ENCODE measurements around the gene CLSTN1.
"Not testable (repeated sequence)": the region's sequence is repeated elsewhere in the genome, so short reads cannot be mapped to it uniquely, and the experiment has no call there.

Gene CLSTN1

DNA sequence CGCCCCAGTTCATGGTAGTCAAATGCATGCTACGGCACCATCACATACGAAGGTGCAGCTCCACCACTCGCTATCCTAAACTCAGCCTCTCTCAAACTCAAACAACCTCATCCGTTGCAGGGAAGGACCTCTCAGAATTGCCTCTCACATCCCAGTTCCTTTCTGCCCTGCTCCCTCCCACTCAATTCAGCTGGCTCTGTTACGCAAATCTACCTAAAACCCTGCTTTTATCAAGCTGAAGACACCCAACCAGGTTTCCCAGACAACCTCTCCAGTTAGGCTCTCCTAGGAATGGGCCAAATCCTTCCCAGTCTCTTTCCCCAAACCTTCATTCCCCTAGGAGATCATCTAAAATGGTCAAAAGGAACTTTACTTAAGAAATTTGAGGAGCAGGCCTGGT is 62.9 kb downstream of the CLSTN1 start:
- no peak for DNase-seq

GRCh38 chr1:9759939-9760338 is 63.8 kb downstream of the CLSTN1 start:
- DNase-seq: no peak

- no peak for DNase-seq
These were observed 65.1 kb downstream of the CLSTN1 start for GRCh38 chr1:9758559-9759121.

DNA sequence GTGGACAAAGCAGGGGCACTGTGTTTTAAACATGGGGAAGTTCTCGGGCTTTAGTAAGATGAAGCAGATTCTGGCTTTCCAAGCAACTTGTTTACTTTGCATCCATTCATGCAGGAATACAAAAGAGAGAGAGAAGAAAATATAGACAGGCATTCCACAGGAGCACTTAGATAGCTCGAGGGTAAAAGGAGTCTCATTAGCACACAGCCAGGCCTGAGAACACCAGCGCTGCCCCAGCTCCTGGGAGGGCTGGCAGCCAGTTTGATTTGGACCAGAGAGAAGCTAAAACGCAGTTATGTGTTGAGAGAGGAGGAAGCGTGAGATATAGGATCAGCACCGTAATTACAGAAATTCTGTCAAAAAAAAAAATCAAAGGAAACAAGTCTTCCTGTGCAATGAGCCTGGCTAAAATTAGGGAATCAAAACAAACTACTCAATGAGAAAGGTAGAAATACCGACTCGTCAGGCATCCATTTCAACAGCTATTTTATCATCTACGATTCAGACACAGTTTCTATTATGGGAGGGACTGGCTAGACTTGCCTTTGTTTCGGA is 68.2 kb downstream of the CLSTN1 start:
- DNase-seq: no peak

DNA sequence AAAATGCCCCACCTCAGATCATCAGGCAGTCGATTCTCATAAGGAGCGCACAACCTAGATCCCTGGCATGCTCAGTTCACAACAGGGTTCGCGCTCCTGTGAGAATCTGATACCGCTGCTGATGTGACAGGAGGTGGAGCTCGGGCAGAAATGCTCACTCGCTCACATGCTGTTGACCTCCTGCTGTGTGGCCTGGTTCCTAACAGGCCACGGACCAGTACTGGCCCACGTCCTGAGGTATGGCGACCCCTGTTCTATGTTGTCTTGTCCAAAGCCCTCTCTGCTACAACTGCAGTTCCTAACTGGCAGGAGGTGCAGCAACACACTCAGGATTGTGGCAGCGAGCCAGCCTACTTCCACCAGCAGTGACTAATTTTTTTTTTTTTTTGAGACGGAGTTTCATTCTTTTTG is 70.6 kb downstream of the CLSTN1 start:
- no peak for DNase-seq

DNA sequence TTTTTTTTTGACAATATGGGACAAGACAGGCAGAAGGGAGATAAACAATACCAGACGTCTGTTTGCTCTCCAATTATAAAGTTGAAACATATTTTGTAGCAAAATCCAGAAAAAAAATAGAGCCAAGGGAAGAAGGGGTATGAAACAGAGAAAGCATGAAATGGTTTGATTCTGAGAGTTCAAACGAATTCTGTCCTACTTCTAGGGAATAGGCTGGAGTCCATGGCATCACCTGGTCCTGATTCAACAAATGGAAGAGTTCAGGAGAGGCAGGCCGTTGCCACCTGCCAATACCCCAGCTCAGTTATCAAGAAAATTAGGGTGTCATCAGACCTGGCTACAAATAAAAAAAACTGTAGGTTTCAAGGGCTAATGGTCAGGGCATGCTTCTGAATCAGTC is 71.8 kb downstream of the CLSTN1 start:
- no peak for DNase-seq

DNA sequence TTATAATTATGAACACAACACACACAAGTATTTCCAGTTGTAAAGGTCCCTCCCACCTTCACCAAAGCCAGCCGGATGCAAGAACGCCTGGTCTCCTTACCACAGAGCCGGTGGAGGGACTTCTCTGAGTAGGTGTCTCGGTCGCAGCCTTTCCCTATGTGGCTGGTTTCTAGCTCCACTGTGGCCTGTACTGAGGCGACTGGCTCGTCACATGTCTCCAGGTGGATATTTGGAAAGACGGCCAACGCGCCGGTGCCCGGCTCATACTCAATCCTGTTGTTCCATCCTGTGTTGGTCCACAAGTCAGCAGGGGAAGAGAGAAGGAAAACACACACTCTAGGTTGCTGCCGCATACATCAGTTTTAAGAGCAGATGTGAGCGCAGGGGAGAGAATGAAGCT is 74.4 kb downstream of the CLSTN1 start:
- DNase-seq: no peak

- not testable (repeated sequence) for DNase-seq
These were observed 75.4 kb downstream of the CLSTN1 start for GRCh38 chr1:9748391-9748790.

GRCh38 chr1:9746651-9747050 is 77.1 kb downstream of the CLSTN1 start:
- DNase-seq: no peak

DNA sequence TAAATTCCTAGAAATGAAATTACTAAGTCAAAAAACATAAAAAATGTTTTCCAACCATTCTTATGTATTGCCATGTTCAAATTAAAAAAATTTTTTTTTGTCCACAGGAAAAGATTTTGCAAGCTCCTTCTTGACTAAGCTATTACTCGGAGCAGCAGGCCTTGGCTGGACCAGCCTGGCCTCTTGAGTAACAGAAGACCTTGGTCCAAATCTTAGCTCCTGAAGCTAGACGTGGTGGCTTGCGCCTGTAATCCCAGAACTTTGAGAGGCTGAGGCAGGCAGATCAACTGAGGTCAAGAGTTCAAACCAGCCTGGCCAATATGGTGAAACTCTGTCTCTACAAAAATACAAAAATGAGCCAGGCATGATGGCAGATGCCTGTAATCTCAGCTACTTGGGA is 77.6 kb downstream of the CLSTN1 start:
- no peak for DNase-seq

- no peak for DNase-seq
These were observed 79.5 kb downstream of the CLSTN1 start for GRCh38 chr1:9744106-9744799.

DNA sequence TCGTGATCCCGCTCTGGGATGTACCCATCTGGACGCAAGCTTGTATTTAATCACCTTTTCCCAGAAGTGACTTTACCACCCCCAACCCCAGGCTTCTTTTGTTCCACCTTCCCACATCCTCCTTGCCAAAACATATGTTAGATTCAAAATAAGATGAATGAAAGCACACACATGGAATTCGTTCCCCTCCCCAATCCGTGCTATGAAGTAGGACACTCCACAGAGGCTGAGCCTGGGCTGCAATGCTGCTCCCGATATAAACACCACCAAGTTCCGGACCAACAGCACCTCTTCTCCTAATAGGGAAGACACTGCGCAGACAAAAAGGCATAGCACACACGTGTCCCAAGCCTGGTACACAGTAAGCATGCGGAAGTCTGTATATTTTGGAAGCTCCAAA is 86.1 kb downstream of the CLSTN1 start:
- no peak for DNase-seq

GRCh38 chr1:9737057-9737456 is 86.7 kb downstream of the CLSTN1 start:
- no peak for DNase-seq

DNA sequence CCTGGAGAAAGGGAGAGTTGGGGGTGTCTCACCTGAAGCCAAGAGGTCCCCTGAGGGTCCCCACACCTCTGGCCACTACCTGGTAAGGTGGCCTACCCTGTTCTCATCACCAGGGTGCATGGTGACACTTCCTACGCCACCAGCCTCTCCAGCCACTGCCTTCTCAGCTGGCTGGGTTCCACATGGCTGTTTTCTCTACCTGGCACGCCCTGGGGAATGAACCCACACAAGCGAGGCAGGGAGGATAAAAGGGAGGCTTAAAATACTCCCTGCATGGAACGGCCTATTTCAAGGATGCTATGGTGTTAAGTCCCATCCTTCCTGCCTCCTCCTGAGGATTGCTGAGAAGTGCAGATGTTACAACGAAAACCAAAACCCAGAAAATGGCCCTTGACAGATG is 87.5 kb downstream of the CLSTN1 start:
- DNase-seq: no peak

GRCh38 chr1:9735800-9736199 is 88.0 kb downstream of the CLSTN1 start:
- DNase-seq: no peak

- DNase-seq: no peak
These were observed 90.5 kb downstream of the CLSTN1 start for GRCh38 chr1:9733160-9733789.

DNA sequence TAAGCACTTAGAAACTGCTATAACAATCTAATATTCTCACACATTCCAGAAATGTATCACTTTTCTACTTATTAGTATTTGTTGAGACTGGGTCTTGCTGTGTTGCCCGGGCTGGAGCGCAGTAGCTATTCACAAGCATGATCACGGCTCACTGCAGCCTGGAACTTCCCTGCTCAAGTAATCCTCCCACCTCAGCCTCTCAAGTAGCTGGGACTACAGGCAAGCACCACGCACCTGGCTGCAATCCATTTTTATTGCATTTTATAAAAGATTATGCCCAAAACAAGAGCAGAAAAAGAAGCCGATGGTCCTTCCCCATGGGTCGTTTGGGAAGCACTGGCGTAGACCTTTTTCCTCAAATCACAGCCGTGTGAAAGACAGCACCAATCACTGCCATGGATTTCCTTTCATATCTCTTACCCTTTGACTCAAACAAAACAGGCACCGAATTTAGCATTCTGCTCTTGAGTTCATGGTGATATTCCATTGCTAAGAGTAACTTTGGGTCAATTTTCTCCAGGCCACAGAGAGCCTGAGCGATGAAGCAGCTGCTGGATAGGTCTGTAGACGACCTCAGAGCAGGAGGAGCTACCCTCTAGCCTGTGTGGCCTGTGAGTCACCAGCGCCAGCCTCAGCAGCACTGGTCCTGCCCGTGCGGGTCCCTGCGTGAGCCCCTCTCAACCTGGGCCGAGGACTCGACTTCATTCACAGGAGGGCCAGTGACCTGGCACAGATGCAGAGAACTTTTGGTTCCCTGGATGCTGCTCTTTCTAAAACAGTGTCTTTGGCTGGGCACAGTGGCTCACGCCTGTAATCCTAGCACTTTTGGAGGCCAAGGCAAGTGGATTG is 91.4 kb downstream of the CLSTN1 start:
- no peak for DNase-seq

DNA sequence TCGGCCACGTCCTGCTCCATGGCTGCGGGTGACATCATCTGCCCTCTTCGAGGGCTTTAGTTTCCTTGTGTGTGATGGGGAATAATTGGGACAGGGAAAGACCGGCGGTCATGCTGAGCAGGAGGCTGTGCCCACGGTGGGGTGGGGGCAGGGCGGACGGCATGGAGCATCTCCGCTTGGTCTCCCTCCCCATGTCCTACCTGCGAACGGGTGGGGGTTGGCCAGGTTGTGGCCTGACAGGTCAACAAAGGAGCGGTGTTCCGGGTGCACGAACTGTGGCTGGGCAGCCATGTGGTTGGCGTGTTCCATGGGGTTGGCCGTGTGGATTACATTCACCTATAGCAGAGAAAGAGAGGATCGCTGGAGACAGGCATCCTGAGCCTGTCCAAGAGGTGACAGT is 92.2 kb downstream of the CLSTN1 start:
- DNase-seq: no peak

- DNase-seq: no peak
These were observed 92.7 kb downstream of the CLSTN1 start for GRCh38 chr1:9731051-9731537.

DNA sequence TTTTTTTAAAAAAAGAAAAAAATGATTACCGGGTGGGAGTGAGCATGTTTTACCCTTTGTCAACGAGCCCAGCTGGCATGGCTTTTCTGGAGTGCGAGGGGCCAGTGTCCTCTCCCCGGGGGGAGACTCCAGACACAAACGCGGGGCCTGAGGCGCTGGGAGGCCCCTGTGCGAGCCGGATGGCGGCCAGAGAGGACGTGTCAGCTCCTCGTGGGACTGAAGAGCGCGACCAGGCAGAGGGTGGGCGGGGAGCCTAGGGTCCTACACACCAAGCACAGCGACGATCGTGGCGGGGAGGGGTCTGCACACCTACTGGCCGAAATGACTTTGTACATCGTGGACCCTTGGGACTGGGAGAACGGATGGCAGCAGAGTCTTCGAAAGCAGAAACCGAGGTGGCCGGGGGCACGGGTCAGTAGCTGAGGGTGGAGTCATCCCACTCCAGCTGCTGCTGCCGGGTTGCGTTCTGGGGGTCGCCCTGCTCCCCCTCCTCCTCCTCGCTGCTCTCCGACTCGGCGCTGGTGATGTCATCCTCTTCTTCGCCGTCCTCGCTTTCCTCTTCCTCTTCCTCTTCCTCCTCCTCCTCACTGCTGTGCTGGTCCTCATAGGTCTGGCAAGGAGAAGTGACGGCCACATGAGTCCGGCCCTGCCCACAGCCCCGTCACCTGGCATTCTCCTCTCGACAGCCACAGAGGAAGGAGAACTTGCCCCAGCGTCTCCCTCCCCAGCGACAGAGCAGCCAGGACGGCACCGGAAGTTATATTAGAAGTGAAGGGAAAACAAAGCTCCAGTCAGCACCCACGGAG is 93.5 kb downstream of the CLSTN1 start:
- DNase-seq: no peak

GRCh38 chr1:9729523-9729922 is 94.2 kb downstream of the CLSTN1 start:
- DNase-seq: no peak

All from NCI-H2081 treated with DMSO at 0.1 percent for 48 hours (cell line).